H1 (cell line): ENCODE measurements around the gene TXNL4B. TPM values are rescaled to one million over a fixed set of nuclear protein-coding genes. Genes with fewer than 3 reads are reported as not detected.

Source experiments
- CTCF ChIA-PET: fragments of 300-600 bp; sonication (Branson Sonifier 250); formaldehyde crosslinking; loops from one replicate; lab custom pipeline; 2021; ENCODE audit not compliant: partially characterized antibody; lab: Charles Lee
- POLR2A ChIA-PET: fragments of 300-600 bp; sonication (Branson Sonifier 250); formaldehyde crosslinking; loops from one replicate; lab custom pipeline; 2021; ENCODE audit warnings: inconsistent platforms; ENCODE audit not compliant: partially characterized antibody; lab: Charles Lee
- DNase-seq, 2 experiments: peaks; one replicate each; pipeline versions ENCODE4 v3.0.0 to v3.0.0-alpha.2; 2010 to 2022; ENCODE audit warnings: low spot score in 2 of 2, low read depth in 1 of 2, mixed read lengths in 1 of 2
- FAIRE-seq: peaks from 2 replicates; lab custom pipeline; 2011; peaks lifted over from hg19 to GRCh38; lab: Jason Lieb, UNC
- H2AFZ ChIP-seq: 2 replicates; pipeline ENCODE4 v1.8.1; 2012; ENCODE audit warnings: low read length, inconsistent platforms
- H2AK5ac ChIP-seq: 2 replicates; pipeline ENCODE4 v1.6.1; 2013; ENCODE audit warnings: low read depth, low read length
- H2BK120ac ChIP-seq: replicated peaks from 2 replicates; pipeline ENCODE3; 2013; ENCODE audit warnings: low read depth, low read length, inconsistent platforms
- H2BK12ac ChIP-seq: 2 replicates; pipeline ENCODE4 v1.6.1; 2013; ENCODE audit warnings: low read depth, low read length
- H2BK15ac ChIP-seq: 2 replicates; pipeline ENCODE4 v1.6.1; 2013; ENCODE audit warnings: low read length
- H2BK20ac ChIP-seq: 2 replicates; pipeline ENCODE4 v1.6.1; 2013; ENCODE audit warnings: low read length
- H2BK5ac ChIP-seq: 2 replicates; pipeline ENCODE4 v1.6.1; 2013; ENCODE audit warnings: low read depth, low read length
- H3K14ac ChIP-seq: 2 replicates; pipeline ENCODE4 v1.6.1; 2013; ENCODE audit warnings: inconsistent platforms; ENCODE audit not compliant: insufficient read length
- H3K18ac ChIP-seq: 2 replicates; pipeline ENCODE4 v1.6.1; 2013; ENCODE audit warnings: low read length; ENCODE audit errors: extremely low read depth
- H3K23ac ChIP-seq: 2 replicates; pipeline ENCODE4 v1.6.1; 2013; ENCODE audit warnings: inconsistent platforms; ENCODE audit not compliant: insufficient read length
- H3K23me2 ChIP-seq: 2 replicates; pipeline ENCODE4 v1.6.1; 2013; ENCODE audit warnings: low read depth, low read length
- H3K27ac ChIP-seq: 2 replicates; pipeline ENCODE4 v1.6.1; 2011; ENCODE audit warnings: low read depth, low read length, inconsistent platforms
- H3K27me3 ChIP-seq, 4 experiments: replicated peaks in 1 of 4; 1 replicate in 1 of 4; 2 replicates in 3 of 4; pipeline versions ENCODE4 v1.6.1 to v1.8.1; 2011 to 2013; ENCODE audit warnings: low read length in 3 of 4, mild to moderate bottlenecking in 3 of 4, inconsistent platforms in 2 of 4, mixed read lengths in 2 of 4, moderate library complexity in 1 of 4; ENCODE audit not compliant: control insufficient read depth in 3 of 4, insufficient read depth in 3 of 4; ENCODE audit errors: extremely low read depth in 1 of 4
- H3K36me3 ChIP-seq, 4 experiments: 2 replicates each; pipeline versions ENCODE4 v1.6.1 to v1.8.1; 2011 to 2013; ENCODE audit warnings: mild to moderate bottlenecking in 4 of 4, low read length in 3 of 4, moderate library complexity in 2 of 4, control low read depth in 1 of 4, inconsistent platforms in 1 of 4; ENCODE audit not compliant: insufficient read depth in 4 of 4, control insufficient read depth in 2 of 4
- H3K4ac ChIP-seq: replicated peaks from 2 replicates; pipeline ENCODE3; 2013; ENCODE audit warnings: low read length, low read depth, mixed read lengths, inconsistent platforms; ENCODE audit not compliant: insufficient read length
- H3K4me1 ChIP-seq, 4 experiments: replicated peaks in 1 of 4; 1 replicate in 1 of 4; 2 replicates in 3 of 4; pipeline versions ENCODE4 v1.6.1 to v1.8.1; 2011 to 2013; ENCODE audit warnings: low read length in 3 of 4, inconsistent platforms in 2 of 4, mixed read lengths in 1 of 4; ENCODE audit not compliant: insufficient read depth in 4 of 4, control insufficient read depth in 3 of 4
- H3K4me2 ChIP-seq, 2 experiments: 2 replicates each; pipeline versions ENCODE4 v1.6.1 to v1.8.1; 2011 to 2013; ENCODE audit warnings: low read depth in 2 of 2, low read length in 2 of 2, control low read depth in 1 of 2, inconsistent platforms in 1 of 2, mild to moderate bottlenecking in 1 of 2; ENCODE audit not compliant: insufficient read depth in 1 of 2
- H3K4me3 ChIP-seq, 4 experiments: fragments of 200-600, 300-600 bp in 1 of 4; sonication (generic), shearing (Covaris generic), sonication (Bioruptor Twin) in 1 of 4; 2 replicates each; pipeline versions ENCODE4 v1.5.1 to v1.8.1; 2011 to 2016; ENCODE audit warnings: low read length in 4 of 4, low read depth in 3 of 4, control low read depth in 2 of 4, inconsistent platforms in 2 of 4, mild to moderate bottlenecking in 2 of 4, mixed read lengths in 1 of 4, moderate library complexity in 1 of 4; ENCODE audit not compliant: insufficient read depth in 2 of 4; ENCODE audit errors: extremely low read depth in 1 of 4
- H3K56ac ChIP-seq: replicated peaks from 2 replicates; pipeline ENCODE3; 2013; ENCODE audit warnings: low read depth, mild to moderate bottlenecking, mixed read lengths, low read length, inconsistent platforms; ENCODE audit not compliant: insufficient read length
- H3K79me1 ChIP-seq: 2 replicates; pipeline ENCODE4 v1.6.1; 2013; ENCODE audit warnings: low read depth, low read length, control low read depth
- H3K79me2 ChIP-seq, 2 experiments: 2 replicates each; pipeline versions ENCODE4 v1.6.1 to v1.8.1; 2012 to 2013; ENCODE audit warnings: low read length in 2 of 2, mild to moderate bottlenecking in 2 of 2, inconsistent platforms in 1 of 2; ENCODE audit not compliant: insufficient read depth in 2 of 2, control insufficient read depth in 1 of 2
- H3K9ac ChIP-seq, 4 experiments: replicated peaks in 1 of 4; 1 replicate in 1 of 4; 2 replicates in 3 of 4; pipeline versions ENCODE4 v1.6.1 to v1.8.1; 2011 to 2013; ENCODE audit warnings: low read depth in 3 of 4, low read length in 3 of 4, control low read depth in 2 of 4, mild to moderate bottlenecking in 2 of 4, moderate library complexity in 2 of 4, inconsistent platforms in 1 of 4; ENCODE audit errors: extremely low read depth in 1 of 4
- H3K9me3 ChIP-seq, 2 experiments: 2 replicates each; pipeline versions ENCODE4 v1.6.1 to v1.8.1; 2012 to 2013; ENCODE audit warnings: mild to moderate bottlenecking in 2 of 2, moderate library complexity in 2 of 2, control low read depth in 1 of 2, inconsistent platforms in 1 of 2, low read depth in 1 of 2, low read length in 1 of 2, mixed read lengths in 1 of 2; ENCODE audit not compliant: insufficient read depth in 2 of 2
- H4K20me1 ChIP-seq, 2 experiments: replicated peaks in 1 of 2; 2 replicates each; pipeline versions ENCODE3 to v1.8.1; 2011 to 2013; ENCODE audit warnings: inconsistent platforms in 2 of 2, low read length in 2 of 2, mild to moderate bottlenecking in 1 of 2; ENCODE audit not compliant: insufficient read depth in 2 of 2, control insufficient read depth in 1 of 2
- H4K5ac ChIP-seq: 2 replicates; pipeline ENCODE4 v1.6.1; 2013; ENCODE audit warnings: low read length, low read depth, mixed read lengths, inconsistent platforms; ENCODE audit not compliant: insufficient read length
- H4K8ac ChIP-seq: 2 replicates; pipeline ENCODE4 v1.8.0; 2013; ENCODE audit warnings: mild to moderate bottlenecking, moderate library complexity, low read length, inconsistent platforms; ENCODE audit not compliant: insufficient read depth; ENCODE audit errors: extremely low read depth
- H4K91ac ChIP-seq: replicated peaks from 2 replicates; pipeline ENCODE3; 2013; ENCODE audit warnings: low read length, mixed read lengths, inconsistent platforms; ENCODE audit not compliant: insufficient read length
- ATF2 ChIP-seq: IDR thresholded peaks from 2 replicates; pipeline ENCODE4 v1.6.1; 2012; ENCODE audit warnings: low read length, inconsistent platforms
- BCL11A ChIP-seq, 2 experiments: IDR thresholded peaks; one replicate each; pipeline ENCODE4 v1.6.1; 2011; ENCODE audit warnings: low read depth in 2 of 2, low read length in 2 of 2, mild to moderate bottlenecking in 2 of 2
- CREB1 ChIP-seq: IDR thresholded peaks from 2 replicates; pipeline ENCODE4 v1.6.1; 2012; ENCODE audit warnings: inconsistent platforms
- HDAC6 ChIP-seq: IDR thresholded peaks from one replicate; pipeline ENCODE4 v1.7.1; 2012; ENCODE audit warnings: low read depth, mild to moderate bottlenecking, inconsistent platforms, low read length, moderate library complexity
- JUN ChIP-seq: IDR thresholded peaks from 2 replicates; pipeline ENCODE4 v1.6.1; 2011; ENCODE audit warnings: low read depth, mild to moderate bottlenecking, improper control_type of control experiment, low read length
- JUND ChIP-seq: IDR thresholded peaks from 2 replicates; pipeline ENCODE4 v1.6.1; 2011; ENCODE audit warnings: mild to moderate bottlenecking, improper control_type of control experiment, low read length
- MAFK ChIP-seq: IDR thresholded peaks from 2 replicates; pipeline ENCODE4 v1.6.1; 2012; ENCODE audit warnings: low read depth, mild to moderate bottlenecking, improper control_type of control experiment, low read length
- RFX5 ChIP-seq: IDR thresholded peaks from 2 replicates; pipeline ENCODE4 v1.6.1; 2011; ENCODE audit warnings: low read depth, low read length, improper control_type of control experiment, borderline replicate concordance
- SIRT6 ChIP-seq: IDR thresholded peaks from one replicate; pipeline ENCODE4 v1.7.1; 2012; ENCODE audit warnings: low read length, inconsistent platforms
- SP4 ChIP-seq: IDR thresholded peaks from 2 replicates; pipeline ENCODE4 v1.6.1; 2012; ENCODE audit warnings: low read length, inconsistent platforms
- TAF1 ChIP-seq: IDR thresholded peaks from 2 replicates; pipeline ENCODE4 v1.6.1; 2011; ENCODE audit warnings: mild to moderate bottlenecking, low read depth, low read length
- polyA plus RNA-seq, 7 experiments: library from polyadenylated mRNA; depleted of rRNA in 3 of 7; stranded (reverse) in 5 of 7; unstranded in 2 of 7; fragments of >200 nt in 5 of 7; fragments of 200-250 nt in 2 of 7; gene quantifications; 1 replicate in 5 of 7; 2 replicates in 1 of 7; 4 replicates in 1 of 7; pipeline versions ENCODE4 v1.2.1 to v1.2.3, GENCODE V29; 2011 to 2013; ENCODE audit warnings: missing spikeins in 2 of 7, mixed read lengths in 2 of 7
- total RNA-seq: library from RNA; stranded (reverse); fragmentation: NEBNext Ultra II Directional; extraction: Animal tissue kit (Norgen Biotek cat#: 25700); gene quantifications from 2 replicates; pipeline ENCODE4 v1.2.1, GENCODE V29; 2021
- TF ChIP-seq, protein P1 (sequence below): IDR thresholded peaks from 2 replicates; pipeline ENCODE4 v1.6.1; 2012; ENCODE audit warnings: inconsistent platforms
- TF ChIP-seq, protein P2 (sequence below): IDR thresholded peaks from 2 replicates; pipeline ENCODE4 v1.6.1; 2011; ENCODE audit warnings: low read depth, mild to moderate bottlenecking, low read length; ENCODE audit not compliant: insufficient read depth

Gene TXNL4B
- total and polyA plus RNA-seq, 2 of the 8 experiments (the other 6 are each of a cell fraction or from before 2014, with no cell fraction given) = 6.7 to 10.6 TPM

- TF ChIP-seq, protein P1, sequence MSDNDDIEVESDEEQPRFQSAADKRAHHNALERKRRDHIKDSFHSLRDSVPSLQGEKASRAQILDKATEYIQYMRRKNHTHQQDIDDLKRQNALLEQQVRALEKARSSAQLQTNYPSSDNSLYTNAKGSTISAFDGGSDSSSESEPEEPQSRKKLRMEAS = no peak
Measured at GRCh38 chr16:72120026-72120425, 26.6 kb upstream of the TXNL4B start (continued).

DNA sequence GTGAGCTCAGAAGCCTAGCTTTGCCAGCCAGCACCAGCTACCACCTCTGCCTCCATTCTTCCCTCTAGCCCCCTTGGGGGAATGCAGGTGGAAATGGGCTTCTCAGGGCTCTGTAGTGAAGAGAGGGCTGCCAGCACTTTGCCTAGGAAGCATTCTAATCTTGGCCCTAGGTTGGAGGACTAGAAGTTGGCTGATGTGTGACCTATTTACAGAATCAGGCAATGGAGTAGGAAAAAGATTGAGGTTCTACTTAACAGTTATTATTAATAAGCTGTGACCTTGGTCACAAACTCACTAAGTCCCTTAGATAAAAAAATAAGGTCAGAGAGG lies 20.2 kb upstream of the TXNL4B start:
- H4K91ac ChIP-seq = no peak overlapping the region
- no peak overlapping the region for H3K9ac ChIP-seq
- no peaks in the 10 kb centered on the region for H3K9me3 ChIP-seq
- ChIA-PET CTCF (interaction anchor here (1.3 kb wide), 1 partner anchor 19 kb away, joined by 4 read pairs; no protein-coding TSS in a partner anchor), POLR2A (no interaction called here)
- H3K79me2 ChIP-seq = no peaks in the 10 kb centered on the region
- no peaks in the 10 kb centered on the region for H3K27me3 ChIP-seq
- no peak for FAIRE-seq
- no peak overlapping the region for H2BK5ac ChIP-seq
- H3K79me1 ChIP-seq = no peaks in the 10 kb centered on the region
- no peak overlapping the region for H2BK120ac ChIP-seq
- no peak overlapping the region for H3K56ac ChIP-seq
- H2BK15ac ChIP-seq = no peak overlapping the region
- H3K27ac ChIP-seq = no peak overlapping the region
- no peak overlapping the region for H2BK12ac ChIP-seq
- H3K36me3 ChIP-seq = peaks cover 15 to 40% (median 30%) of the 10 kb centered on the region in 4 experiments
- H3K4me2 ChIP-seq = no peak overlapping the region
- H3K4me1 ChIP-seq = no peaks in the 10 kb centered on the region
- H3K4me3 ChIP-seq = no peak overlapping the region
- H2AK5ac ChIP-seq = no peak overlapping the region
- DNase-seq = no peak
- no peaks in the 10 kb centered on the region for H3K23me2 ChIP-seq
- H4K20me1 ChIP-seq = no peaks in the 10 kb centered on the region
- H3K23ac ChIP-seq = no peak overlapping the region
- H3K4ac ChIP-seq = no peak overlapping the region
- H3K14ac ChIP-seq = no peak overlapping the region
- no peak overlapping the region for H3K18ac ChIP-seq
- H4K8ac ChIP-seq = no peak overlapping the region
- H2AFZ ChIP-seq = no peak overlapping the region
- no peak overlapping the region for H4K5ac ChIP-seq
- H2BK20ac ChIP-seq = no peak overlapping the region
- TF ChIP-seq HDAC6 (no peak), SP4 (no peak), MAFK (no peak), SIRT6 (no peak), RFX5 (no peak), ATF2 (no peak), BCL11A (IDR thresholded peaks at IDR 0.05; ENCODE audit: low read depth in 2 of 2, low read length in 2 of 2) (no peak), CREB1 (no peak), TAF1 (no peak), JUND (no peak), JUN (no peak)
- TF ChIP-seq, protein P2, sequence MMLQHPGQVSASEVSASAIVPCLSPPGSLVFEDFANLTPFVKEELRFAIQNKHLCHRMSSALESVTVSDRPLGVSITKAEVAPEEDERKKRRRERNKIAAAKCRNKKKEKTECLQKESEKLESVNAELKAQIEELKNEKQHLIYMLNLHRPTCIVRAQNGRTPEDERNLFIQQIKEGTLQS = no peak
